ENCODE results near the gene DERL2. TPM values are rescaled to one million over a fixed set of nuclear protein-coding genes. Genes with fewer than 3 reads are reported as not detected.

The DERL2 gene
- total and polyA plus RNA-seq, 9 of the 15 experiments (the other 6 are each of a cell fraction or from before 2014, with no cell fraction given), result 11.5 to 105 (median 30.7) TPM

- TF ChIP-seq BRD9 (IDR thresholded peaks at IDR 0.05; ENCODE audit: low read depth, partially characterized antibody), result no peak
- no peak for TF ChIP-seq KLF10 (CRISPR knock-in tag; IDR thresholded peaks at IDR 0.05)
- no peak for TF ChIP-seq ZNF79 (CRISPR knock-in tag; IDR thresholded peaks at IDR 0.05; ENCODE audit: low read depth)
- TF ChIP-seq ZNF668 (CRISPR knock-in tag; IDR thresholded peaks at IDR 0.05), result no peak
- TF ChIP-seq TRIM24 (IDR thresholded peaks at IDR 0.05), result no peak
- no peak for TF ChIP-seq BCOR (IDR thresholded peaks at IDR 0.05)
- TF ChIP-seq COPS2 (conservative IDR thresholded peaks at IDR 0.05), result no peak
- no peak for TF ChIP-seq ZNF121 (CRISPR knock-in tag; conservative IDR thresholded peaks at IDR 0.05)
- TF ChIP-seq MAZ (CRISPR knock-in tag; conservative IDR thresholded peaks at IDR 0.05 in 1 of 2, IDR thresholded peaks at IDR 0.05 in 1 of 2), result peak; percentile 48 to 68
- TF ChIP-seq IRF1 (CRISPR knock-in tag; IDR thresholded peaks at IDR 0.05; ENCODE audit: borderline replicate concordance), result no peak
- no peak for TF ChIP-seq ZNF197 (CRISPR knock-in tag; IDR thresholded peaks at IDR 0.05; ENCODE audit: low read depth)
- no peak for TF ChIP-seq BACH1 (tag; IDR thresholded peaks at IDR 0.05)
- no peak for TF ChIP-seq CBFB (CRISPR knock-in tag; IDR thresholded peaks at IDR 0.05)
- TF ChIP-seq RFX7 (CRISPR knock-in tag; IDR thresholded peaks at IDR 0.05), result no peak
- no peak for TF ChIP-seq ARID3A (IDR thresholded peaks at IDR 0.05; ENCODE audit: borderline replicate concordance, low read depth, low read length)
- peak; percentile 84 for TF ChIP-seq ZBTB40 (IDR thresholded peaks at IDR 0.05)
- TF ChIP-seq ZBTB40 (CRISPR knock-in tag; IDR thresholded peaks at IDR 0.05), result no peak
Observed at GRCh38 chr17:5486206-5487124, 487 bp upstream of the DERL2 start, which contains the start of gene MIS12 (continued).
